ENCODE results near the gene CDC20B.

CDC20B gene, protein sequence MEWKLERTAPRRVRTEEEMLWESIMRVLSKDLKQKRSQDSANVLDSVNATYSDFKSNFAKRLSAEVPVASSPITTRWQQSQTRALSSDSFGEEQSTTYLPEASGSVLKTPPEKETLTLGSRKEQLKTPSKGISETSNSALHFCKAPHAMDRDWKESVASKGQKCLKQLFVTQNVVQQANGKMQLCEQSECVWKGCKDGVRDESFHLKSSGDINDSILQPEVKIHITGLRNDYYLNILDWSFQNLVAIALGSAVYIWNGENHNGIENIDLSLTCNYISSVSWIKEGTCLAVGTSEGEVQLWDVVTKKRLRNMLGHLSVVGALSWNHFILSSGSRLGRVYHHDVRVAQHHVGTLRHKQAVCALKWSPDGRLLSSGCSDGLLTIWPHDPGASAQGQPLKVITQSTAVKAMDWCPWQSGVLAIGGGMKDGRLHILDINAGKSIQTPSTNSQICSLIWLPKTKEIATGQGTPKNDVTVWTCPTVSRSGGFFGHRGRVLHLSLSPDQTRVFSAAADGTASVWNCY

DNA sequence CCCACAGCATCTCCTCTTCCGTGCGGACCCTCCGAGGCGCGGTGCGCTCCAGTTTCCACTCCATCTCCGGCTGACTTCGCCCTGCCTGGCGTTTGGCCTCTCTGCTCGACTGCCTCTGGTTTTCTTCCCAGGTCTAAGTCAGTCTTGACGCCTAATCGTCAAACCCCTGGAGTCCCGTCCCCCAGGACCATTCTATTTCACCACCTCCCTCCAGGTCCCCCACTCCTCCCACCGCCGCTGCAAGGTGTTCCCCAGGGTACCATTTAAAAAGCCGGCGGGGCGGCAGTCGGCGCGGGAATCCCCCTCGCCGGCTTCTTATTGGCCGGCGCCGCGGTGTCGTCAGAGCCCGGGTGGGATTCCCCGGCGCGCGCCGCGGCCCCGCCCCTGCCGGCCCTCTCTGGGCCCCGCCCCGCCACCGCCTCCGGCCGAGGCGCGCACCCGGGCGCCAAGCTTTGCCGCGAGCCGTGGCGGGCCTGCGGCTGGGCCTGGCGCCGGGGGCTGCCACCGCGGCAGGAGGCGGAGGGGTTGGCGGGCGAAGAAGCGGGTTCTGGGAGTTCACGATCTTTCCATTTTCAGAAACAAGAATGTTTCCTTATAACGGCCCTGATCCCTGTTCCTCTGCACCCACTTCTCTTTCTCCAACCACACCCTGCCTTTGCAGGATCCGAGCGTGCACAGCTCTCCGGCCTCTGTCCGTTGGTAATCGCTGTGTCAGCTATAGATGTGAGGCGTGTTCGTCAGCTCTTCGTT is at the start of gene CDC20B:
Gene CDC20B, minus strand, starts transcription at position 241 of the 750 bp plus-strand sequence. Its CDS starts 177 bp downstream, at position 64.
- peak; percentile 89 for DNase-seq

DNA sequence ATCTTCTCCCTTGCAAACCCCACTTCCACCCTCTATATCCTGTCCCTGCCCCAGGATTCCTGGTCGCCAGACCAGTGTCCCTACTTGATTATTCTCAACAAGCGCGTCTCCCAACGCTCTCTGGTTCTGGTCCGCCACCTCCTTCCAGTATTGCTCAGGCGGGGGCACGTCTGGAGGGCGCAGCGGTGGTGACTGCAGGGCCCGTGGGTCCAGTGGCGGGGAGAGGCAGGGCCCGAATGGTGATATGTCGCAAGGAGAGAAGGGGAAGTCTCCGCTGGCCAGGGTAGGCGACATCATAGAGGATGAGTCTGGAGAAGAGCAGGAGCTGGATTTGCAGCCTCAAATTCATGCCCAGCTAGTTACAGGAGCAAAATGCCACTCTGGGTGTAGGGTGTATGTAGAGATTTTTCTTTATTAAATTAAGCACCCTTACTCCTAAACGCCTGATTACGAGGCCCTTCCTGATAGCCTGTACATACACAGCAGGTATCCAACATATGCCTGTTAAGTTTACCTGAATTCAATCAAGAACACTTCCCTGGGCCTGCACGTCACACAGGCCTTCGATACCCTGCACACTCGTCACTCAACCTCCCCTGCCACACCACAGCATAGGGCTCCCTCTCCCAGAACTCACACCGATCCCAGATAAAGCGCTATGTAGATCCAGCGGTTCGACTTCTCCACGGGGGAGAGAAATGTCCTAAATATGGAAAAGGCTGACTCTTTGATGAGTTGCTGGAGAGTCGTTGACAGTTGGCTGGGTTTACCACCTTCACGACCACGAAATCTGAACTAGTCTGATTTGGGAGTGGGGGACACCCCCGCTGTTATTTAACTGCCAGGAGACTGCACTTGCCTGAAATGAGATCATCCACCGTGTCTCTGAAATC is 49.4 kb upstream of the CDC20B start:
- no peak for DNase-seq

DNA sequence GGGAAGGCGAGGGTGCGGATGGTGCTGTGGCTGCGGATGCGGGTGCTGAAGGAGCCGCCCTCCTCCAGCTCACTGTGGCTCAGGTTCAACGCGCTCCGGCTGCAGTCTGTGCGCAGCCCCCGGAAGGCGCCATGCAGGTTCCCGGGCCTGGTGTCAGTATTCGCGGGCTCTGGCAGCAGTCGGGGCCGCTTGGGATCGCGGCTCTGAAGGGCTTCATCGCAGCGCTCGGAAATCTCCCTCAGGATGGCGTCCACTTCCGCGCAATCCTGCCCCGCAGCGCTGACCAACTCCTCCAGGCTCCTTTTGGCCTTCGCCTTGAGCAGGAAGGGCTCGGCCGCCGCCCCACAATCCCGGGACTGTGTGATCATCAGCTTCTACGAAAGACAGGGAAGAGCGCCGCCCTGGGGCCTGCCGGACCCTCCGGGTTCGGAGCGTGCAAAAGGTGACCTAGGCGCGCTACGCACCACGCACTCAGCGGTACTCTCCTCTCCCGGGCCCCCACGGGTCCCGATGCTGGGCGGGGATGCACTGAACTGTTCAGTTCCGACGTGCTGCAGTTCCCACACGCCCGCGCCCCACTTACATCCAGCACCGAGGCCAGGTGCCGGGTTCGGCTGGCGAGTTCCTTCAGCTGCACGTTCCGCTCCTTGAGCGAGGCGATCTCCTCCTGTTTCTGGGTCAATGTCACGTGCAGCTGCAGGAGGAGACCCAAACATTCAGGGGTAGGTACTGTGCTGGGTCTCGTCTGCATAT is 47.6 kb upstream of the CDC20B start:
- peak; percentile 57 for DNase-seq

DNA sequence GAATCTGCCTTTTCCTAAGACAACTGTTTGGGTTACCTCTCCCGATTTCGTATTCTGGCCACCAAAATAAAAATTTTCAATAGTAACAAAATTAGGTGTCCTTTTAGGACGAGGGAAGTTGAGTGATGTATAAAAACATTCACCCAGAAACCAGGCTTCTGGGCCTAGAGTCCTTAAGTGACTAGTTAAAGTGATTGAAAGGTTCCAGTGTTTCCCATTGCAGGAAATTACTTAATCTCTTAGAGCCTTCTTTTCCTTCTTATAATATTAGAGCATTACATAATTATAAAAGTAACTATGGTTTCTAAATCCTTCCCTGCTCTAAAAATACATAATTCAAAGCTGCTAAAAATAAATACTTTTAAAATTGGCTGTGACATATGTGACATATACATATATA is 46.8 kb upstream of the CDC20B start:
- no peak for DNase-seq

DNA sequence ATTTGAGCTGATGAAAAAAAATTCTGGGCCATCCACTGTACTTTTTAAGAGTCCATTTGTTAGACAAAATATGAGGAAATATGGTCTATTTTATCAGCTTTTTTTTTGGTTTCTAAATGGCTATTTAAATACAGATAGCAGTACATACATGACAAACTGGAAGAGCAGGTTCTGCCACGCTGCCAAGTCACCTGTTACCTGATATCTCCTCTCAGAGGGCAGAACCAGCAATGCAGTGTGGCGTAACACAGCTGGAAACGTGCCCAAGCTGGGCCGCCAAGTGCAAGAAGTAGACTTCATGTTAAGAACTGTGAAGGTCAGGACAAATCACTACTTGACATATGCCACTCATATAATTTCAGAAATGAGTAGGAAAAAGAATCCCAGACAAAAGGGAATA is 46.0 kb upstream of the CDC20B start:
- no peak for DNase-seq

DNA sequence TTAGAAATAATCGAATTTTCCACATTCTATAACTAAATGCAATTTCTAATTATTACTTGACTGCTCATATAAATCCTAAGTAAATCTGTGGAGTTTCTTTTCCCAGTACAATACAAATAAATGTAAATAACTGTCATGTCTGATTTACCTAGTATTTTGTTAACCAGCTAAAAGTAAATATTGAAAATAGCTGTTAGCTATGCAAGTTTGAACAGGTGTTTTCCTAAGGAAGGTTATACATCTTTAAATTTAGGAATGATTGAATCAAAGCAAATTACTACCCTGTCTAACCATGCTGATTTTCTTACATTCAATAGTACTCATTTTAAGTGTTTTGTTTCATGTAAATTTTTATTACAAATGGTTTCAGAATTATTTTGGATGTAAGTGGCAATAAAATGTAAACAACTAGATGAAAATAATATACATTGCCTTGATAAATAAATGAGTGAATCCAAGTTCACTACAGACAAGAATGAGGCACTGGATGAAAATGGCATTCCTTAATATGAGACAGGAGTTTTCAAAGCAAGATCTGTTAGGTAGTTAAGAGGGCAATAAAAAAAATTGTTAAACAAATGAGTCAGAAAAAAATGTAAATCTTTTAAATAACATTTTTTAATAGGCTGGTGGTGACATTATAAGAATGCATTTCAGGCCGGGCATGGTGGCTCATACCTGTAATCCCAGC is 38.4 kb upstream of the CDC20B start:
- no peak for DNase-seq

DNA sequence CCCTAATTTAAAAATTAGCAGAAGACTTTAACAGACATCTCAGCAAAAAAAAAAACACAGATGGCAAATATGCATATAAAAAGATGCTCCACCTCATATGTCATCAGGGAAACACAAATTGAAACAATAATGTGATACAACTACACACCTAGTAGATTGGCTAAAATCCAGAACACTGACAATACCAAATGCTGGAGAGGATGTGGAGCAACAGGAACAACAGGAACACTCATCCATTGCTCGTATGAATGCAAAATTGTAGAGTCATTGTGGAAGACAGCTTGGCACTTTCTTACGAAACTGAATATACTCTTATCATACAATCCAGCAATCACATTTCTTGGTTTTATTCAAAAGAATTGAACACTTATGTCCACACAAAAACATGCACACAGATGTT is 32.0 kb upstream of the CDC20B start:
- no peak for DNase-seq

DNA sequence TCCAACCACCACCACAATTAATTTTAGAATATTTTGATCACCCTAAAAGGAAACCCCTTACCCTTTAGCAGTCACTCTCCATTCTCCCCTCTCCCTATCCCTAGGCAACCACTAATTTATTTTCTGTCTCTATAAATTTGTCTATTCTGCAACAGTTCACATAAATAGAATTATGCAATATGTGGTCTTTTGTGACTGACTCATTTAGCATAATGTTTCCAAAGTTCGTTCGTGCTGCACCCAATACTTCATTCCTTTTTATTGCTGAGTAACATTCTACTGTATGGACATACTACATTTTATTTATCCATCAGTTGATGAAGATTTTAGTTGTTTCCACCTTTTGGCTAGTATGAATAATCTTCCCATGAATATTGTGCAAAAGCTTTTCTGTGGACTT is 18.2 kb upstream of the CDC20B start:
- DNase-seq, result no peak

DNA sequence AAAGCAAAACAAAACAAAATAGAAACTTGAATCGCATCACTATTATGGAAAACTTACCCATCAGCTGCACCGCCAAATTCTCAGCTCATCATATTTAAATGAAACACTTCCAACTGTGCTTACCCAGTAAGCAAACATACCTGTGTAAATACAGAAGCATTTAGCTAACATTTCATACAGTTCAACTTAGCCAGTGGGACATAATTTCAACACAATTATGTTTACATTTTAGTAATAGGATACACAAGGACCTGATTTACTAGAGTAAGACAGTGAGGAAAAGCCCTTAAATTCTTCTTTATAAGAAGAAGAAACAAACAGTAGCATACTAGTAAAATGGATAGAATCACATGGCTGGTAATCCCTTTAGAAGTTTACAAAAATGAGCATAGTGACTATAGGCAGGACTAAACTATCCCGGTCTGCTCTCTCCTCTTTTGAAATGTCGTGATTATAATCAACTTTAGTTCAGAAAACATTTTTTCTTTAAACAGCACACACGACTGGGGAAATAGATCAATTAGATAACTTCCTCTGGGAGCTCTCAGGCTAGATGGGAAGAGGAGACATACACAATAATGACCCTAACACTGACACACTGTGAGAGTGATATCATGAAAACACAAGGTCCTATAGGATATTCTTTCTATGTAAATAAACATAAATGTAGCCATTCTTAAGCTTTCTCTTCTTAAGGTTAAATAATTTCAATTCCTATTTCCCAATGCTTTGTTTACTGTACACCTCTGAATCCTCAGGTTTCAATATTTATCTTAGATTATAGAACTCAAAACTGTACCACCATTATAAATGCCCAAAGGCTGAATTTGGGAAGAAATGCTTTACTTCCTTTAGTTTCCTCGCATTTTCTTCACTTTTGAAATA is 15.9 kb upstream of the CDC20B start:
- no peak for DNase-seq

DNA sequence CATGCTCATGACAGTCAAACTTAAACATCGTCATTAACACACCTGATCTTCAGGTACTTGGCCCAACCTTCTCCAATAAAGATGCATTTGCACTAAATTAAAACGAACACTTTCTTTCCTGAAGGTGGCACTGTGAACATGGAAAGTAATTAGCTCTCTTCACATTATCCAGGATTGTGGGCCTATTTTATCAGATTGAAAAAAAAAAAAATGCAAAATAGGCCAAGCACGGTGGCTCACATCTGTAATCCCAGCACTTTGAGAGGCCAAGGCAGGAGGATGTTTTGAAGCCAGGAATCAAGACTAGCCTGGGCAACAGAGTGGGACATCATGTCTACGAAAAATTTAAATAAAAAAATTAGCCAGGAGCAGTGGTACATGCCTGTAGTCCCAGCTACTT is 14.4 kb upstream of the CDC20B start:
- no peak for DNase-seq

DNA sequence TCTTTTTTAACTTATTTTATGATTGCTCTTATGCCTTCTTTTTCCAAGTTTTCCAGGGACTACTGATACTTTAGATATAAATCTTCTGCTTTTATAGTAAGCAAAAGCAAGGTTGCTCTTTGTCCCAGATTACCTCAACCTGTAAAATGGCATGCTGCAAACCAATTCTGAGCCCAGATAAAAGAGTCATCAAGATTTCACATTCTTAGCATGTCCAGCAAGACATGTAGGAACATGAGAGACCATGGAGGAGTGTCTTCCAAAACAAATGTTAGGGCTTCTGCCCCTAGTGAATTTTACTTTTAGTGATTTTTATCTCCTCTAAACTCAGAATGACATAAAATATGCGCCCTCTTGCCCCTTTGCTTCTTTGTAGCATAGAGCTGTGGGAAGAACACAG is 7.0 kb upstream of the CDC20B start:
- DNase-seq, result no peak

DNA sequence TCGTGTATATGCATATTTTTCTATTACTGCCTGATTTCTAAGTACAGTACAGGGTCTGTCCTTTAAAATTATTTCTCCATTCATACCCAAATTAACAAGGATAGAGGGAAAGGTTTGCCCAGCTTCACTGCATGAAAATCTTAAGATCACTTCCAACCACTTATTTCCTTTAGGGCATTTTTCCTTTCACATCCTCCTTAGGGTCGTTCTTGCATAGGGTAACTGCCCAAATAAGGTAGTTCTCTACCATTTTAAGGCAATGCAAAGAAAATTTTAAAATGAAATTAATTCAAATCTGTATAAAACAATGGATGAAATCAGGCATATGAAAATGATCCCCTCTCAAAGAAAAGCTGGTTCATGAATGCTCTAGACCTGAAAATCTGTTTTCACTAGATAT is 4.1 kb upstream of the CDC20B start:
- no peak for DNase-seq

DNA sequence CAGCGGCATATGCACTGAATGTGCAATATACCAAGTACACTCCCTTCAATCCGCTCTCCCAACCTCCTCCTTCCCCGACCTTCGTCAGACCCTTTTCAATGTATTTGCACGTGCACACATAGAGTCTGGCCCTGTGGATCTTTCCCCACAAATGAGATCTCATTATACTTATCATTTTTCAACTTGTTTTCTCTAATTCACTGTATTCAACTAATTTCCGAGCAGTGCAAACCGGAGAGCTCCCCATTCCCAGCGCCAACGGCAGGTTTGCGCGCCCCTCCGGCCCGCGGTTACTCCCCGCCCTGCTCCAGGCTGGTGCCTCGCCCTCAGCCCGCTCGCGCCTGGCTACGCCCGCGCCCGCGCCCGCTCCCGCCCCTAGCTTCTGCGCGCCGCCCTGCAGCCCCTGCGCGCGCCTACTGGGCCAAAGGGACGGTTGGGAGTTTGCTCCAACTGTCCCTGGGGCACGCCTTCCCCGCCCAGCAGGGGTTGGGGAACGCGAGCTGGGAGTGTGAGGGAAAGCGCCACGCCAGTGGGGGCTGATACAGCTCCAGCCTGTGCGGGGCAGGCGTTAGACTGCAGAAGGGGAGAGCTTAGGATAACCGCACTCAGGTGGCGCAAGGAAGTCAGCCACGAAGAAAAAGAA is 3.3 kb upstream of the CDC20B start:
- peak; percentile 67 for DNase-seq

DNA sequence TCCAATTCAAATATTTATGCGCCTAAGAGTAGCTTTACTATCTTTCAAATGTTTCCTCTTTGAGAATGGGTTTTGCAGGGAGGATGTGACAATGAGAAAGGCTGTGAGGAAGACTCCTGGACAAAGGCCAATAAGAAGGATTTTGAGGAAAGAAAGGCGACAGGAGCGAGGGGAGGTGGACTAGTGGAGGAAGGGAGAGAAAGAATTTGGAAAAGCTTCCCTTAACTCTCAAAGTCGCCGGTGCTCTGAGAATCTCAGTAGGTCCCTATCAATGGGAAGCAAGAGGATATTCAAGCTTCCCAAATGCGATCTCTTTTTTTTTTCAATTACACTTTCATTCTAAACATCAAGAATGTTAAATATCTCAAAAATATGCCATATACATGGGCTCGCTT is 2.8 kb upstream of the CDC20B start:
- DNase-seq, result no peak

DNA sequence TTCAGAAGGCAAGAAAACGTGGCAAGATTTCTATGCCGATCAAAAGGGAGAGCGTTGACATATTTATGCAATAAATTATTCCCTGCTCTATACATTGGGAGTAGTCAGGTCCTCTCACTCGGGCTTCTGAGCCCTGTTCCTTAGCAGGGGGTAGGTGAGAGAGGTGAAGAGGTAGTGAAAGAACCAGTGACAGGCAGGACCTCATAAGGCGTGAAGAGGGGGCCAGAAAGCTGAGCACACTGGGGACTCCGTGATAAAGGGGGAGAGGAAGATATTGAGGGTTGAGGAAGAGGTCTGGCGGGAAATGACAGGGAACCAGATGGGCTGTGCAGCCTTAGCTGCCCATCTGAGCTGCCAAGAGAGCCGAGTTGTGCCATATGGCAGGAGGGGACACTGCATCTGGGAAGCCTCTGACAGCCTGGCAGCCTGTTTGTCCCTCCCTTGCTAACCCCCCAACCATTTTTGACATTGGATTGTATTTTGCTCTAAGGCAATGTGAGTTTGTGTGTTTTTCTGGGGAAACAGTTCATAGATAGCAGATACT is 782 bp upstream of the CDC20B start:
- no peak for DNase-seq

DNA sequence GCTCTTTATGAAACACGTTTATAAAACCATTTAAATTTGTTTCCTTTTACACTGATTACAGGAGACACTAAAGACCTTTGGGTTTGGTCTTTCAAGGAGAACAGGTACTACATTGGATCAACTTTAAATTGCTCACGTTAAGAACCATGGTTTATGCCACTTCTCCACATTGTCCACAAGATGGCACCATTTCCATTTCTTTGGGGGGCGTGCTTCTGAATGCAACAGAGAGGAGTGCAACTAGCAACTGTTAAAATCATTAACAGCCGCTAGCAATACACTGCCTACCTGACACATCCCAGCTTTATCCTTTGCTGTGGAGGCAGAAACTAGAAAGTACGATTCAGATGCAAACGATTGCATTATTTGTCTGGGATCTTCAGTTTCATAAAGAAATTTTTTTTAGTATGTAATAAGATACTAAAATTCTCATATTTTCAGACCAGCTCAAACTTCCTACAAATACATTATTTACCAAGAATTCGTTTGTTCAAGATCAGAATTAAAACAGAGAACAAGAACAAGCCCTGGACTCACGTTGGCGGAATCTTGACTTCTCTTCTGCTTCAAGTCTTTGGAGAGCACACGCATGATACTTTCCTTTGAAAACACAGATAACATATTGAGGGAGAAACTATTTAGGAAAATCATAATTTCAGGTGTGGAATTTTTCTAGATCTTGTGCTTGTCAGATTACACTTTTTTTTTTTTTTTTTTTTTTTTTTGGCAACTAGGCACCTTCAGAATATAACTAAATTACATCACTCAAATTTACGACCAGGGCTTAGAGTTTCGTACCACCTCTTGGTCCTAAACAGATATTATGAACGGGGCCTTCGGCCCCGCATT is 702 bp downstream of the CDC20B start:
- DNase-seq, result peak; percentile 63

DNA sequence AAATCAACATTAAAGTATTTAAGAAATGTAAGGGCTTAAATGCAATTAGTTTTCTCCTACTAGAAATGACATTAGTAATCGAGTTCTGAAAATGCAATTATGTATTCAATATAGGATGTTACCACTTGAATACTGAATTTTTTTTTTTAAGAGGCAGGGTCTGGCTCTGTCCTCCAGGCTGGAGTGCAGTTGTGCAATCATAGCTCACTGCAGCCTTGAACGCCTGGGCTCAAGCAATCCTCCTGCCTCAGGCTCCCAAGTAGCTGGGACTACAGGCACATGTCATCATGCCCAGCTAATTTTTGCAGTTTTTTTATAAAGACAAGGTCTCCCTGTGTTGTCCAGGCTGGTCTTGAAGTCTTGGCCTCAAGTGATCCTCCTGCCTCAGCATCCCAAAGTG is 1.5 kb downstream of the CDC20B start:
- no peak for DNase-seq

DNA sequence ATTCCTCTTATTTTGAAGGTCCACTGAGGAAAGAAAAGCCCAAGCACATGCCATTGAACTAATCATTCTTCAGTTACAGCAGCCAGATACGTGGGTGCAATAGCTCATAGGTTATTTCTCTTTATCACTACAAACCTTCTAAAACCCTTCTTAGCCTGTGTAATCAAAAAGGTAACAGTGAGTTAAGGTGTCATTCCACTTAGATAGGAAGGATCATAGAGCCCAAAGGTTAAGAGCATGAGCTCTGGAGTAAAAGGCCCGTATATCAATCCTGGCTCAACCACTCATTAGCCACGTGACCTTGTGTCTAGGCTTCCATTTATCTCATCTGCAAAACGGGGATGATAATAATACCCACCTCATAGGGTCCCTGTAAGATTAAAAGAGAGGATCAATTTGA is 10.3 kb downstream of the CDC20B start:
- no peak for DNase-seq
